A549 (cell line): ENCODE results near the gene PTK7. TPM values are rescaled to one million over a fixed set of nuclear protein-coding genes. Genes with fewer than 3 reads are reported as not detected.

ENCODE experiments used
- ATAC-seq, 2 experiments: fragments of 200-7000 bp in 1 of 2; fragments of >200 bp in 1 of 2; cut with Nextera tagmentation in 1 of 2; cut with Tn5 transposase in 1 of 2; 3 replicates each; pipeline versions ENCODE4 v1.8.0 to v1.9.1; 2018 to 2020; ENCODE audit warnings: mild to moderate bottlenecking in 1 of 2, moderate library complexity in 1 of 2
- CTCF ChIA-PET: fragments of 300-600 bp; sonication (Branson Sonifier 250); formaldehyde crosslinking; extraction: SDS; loops from one replicate; lab custom pipeline; 2021; ENCODE audit warnings: antibody characterized with exemption, inconsistent platforms; lab: Yijun Ruan, JAX
- POLR2A ChIA-PET: fragments of 350-600 bp; formaldehyde crosslinking; extraction: SDS; loops from one replicate; lab custom pipeline; 2021; ENCODE audit warnings: antibody characterized with exemption, inconsistent platforms; lab: Yijun Ruan, JAX
- DNase-seq, 2 experiments: peaks; one replicate each; pipeline versions ENCODE4 v3.0.0 to v3.0.0-alpha.2; 2011 to 2016; ENCODE audit warnings: low read depth in 1 of 2, low spot score in 1 of 2
- FAIRE-seq: peaks from 2 replicates; lab custom pipeline; 2011; peaks lifted over from hg19 to GRCh38; lab: Jason Lieb, UNC
- H3K27ac ChIP-seq, 2 experiments: fragments of >200 bp; sonication (Bioruptor Twin); formaldehyde crosslinking; 3 replicates each; pipeline ENCODE4 v1.5.1; 2016 to 2017
- H3K4me1 ChIP-seq: fragments of >200 bp; sonication (Bioruptor Twin); formaldehyde crosslinking; 3 replicates; pipeline ENCODE4 v1.6.1; 2016
- H3K4me2 ChIP-seq: fragments of >200 bp; sonication (Bioruptor Twin); formaldehyde crosslinking; 3 replicates; pipeline ENCODE4 v1.6.1; 2016
- H3K4me3 ChIP-seq: fragments of >200 bp; sonication (Bioruptor Twin); formaldehyde crosslinking; 3 replicates; pipeline ENCODE4 v1.5.1; 2016
- H3K9me3 ChIP-seq: fragments of >200 bp; sonication (Bioruptor Twin); formaldehyde crosslinking; 3 replicates; pipeline ENCODE4 v1.6.1; 2016
- BCL3 ChIP-seq: fragments of >200 bp; sonication (Bioruptor Twin); formaldehyde crosslinking; IDR thresholded peaks from 3 replicates; pipeline ENCODE4 v1.6.1; 2016
- CEBPB ChIP-seq, 2 experiments: fragments of >200 bp in 1 of 2; sonication (Bioruptor Twin) in 1 of 2; formaldehyde crosslinking in 1 of 2; IDR thresholded peaks; 2 replicates each; pipeline ENCODE4 v1.6.1; 2012 to 2016
- CHD2 ChIP-seq: fragments of 150-350 bp; IDR thresholded peaks from 2 replicates; pipeline ENCODE4 v1.6.1; 2014; ENCODE audit warnings: low read length; ENCODE audit not compliant: partially characterized antibody
- CHD4 ChIP-seq: fragments of 200-600 bp; sonication (generic); IDR thresholded peaks from 2 replicates; pipeline ENCODE4 v1.6.1; 2016; ENCODE audit warnings: antibody characterized with exemption, mild to moderate bottlenecking, borderline replicate concordance
- E2F6 ChIP-seq: IDR thresholded peaks from 2 replicates; pipeline ENCODE4 v1.6.1; 2012; ENCODE audit warnings: low read depth, borderline replicate concordance
- EHF ChIP-seq: fragments of 250-450 bp; sonication (Bioruptor Pico); IDR thresholded peaks from 2 replicates; pipeline ENCODE4 v1.5.0; 2020; ENCODE audit warnings: mild to moderate bottlenecking
- EHMT2 ChIP-seq: fragments of 200-600 bp; sonication (generic); IDR thresholded peaks from 2 replicates; pipeline ENCODE4 v1.6.1; 2016; ENCODE audit warnings: antibody characterized with exemption, low read depth, mild to moderate bottlenecking, moderate library complexity
- ESRRA ChIP-seq: fragments of 150-350 bp; IDR thresholded peaks from 2 replicates; pipeline ENCODE4 v1.6.1; 2014; ENCODE audit warnings: mild to moderate bottlenecking, low read length, borderline replicate concordance
- FOSB ChIP-seq: fragments of 250-450 bp; sonication (Bioruptor Pico); IDR thresholded peaks from 2 replicates; pipeline ENCODE4 v1.5.0; 2020; ENCODE audit warnings: mild to moderate bottlenecking, moderate library complexity
- FOXS1 ChIP-seq: fragments of 250-450 bp; sonication (Bioruptor Pico); IDR thresholded peaks from 2 replicates; pipeline ENCODE4 v1.5.0; 2020; ENCODE audit warnings: mild to moderate bottlenecking, moderate library complexity
- GATA3 ChIP-seq: IDR thresholded peaks from 2 replicates; pipeline ENCODE4 v1.6.1; 2012; ENCODE audit warnings: borderline replicate concordance
- HES2 ChIP-seq: fragments of >200 bp; sonication (Bioruptor Twin); formaldehyde crosslinking; IDR thresholded peaks from 2 replicates; pipeline ENCODE4 v1.6.1; 2016
- HMGXB4 ChIP-seq: fragments of 250-450 bp; sonication (Bioruptor Pico); IDR thresholded peaks from 2 replicates; pipeline ENCODE4 v1.5.0; 2021; ENCODE audit warnings: mild to moderate bottlenecking, moderate library complexity, borderline replicate concordance
- HOXA7 ChIP-seq: fragments of 250-450 bp; sonication (Bioruptor Pico); IDR thresholded peaks from 2 replicates; pipeline ENCODE4 v1.5.0; 2020; ENCODE audit warnings: mild to moderate bottlenecking, moderate library complexity
- HOXB13 ChIP-seq: fragments of 250-450 bp; sonication (Bioruptor Pico); IDR thresholded peaks from 2 replicates; pipeline ENCODE4 v1.5.0; 2020; ENCODE audit warnings: low read depth, mild to moderate bottlenecking, moderate library complexity
- JUN ChIP-seq, 2 experiments: fragments of >200 bp; sonication (Bioruptor Twin); formaldehyde crosslinking; IDR thresholded peaks; 2 replicates in 1 of 2; 3 replicates in 1 of 2; pipeline ENCODE4 v1.6.1; 2016 to 2017
- JUNB ChIP-seq: fragments of >200 bp; sonication (Bioruptor Twin); formaldehyde crosslinking; IDR thresholded peaks from 2 replicates; pipeline ENCODE4 v1.6.1; 2016
- MAFK ChIP-seq: fragments of 450-650 bp; IDR thresholded peaks from 2 replicates; pipeline ENCODE4 v1.6.1; 2014; ENCODE audit not compliant: partially characterized antibody
- MAX ChIP-seq: IDR thresholded peaks from 2 replicates; pipeline ENCODE4 v1.6.1; 2012
- MAZ ChIP-seq: fragments of 150-350 bp; IDR thresholded peaks from 2 replicates; pipeline ENCODE4 v1.6.1; 2014; ENCODE audit warnings: antibody characterized with exemption, low read depth, low read length, borderline replicate concordance
- NFE2L2 ChIP-seq: fragments of 150-350 bp; conservative IDR thresholded peaks from 2 replicates; pipeline ENCODE4 v1.6.1; 2014; ENCODE audit warnings: low read length
- PBX3 ChIP-seq: IDR thresholded peaks from 2 replicates; pipeline ENCODE4 v1.6.1; 2012
- POLR2A ChIP-seq: IDR thresholded peaks from 2 replicates; pipeline ENCODE4 v1.6.1; 2012; ENCODE audit warnings: mild to moderate bottlenecking, low read length
- RAD21 ChIP-seq, 2 experiments: fragments of >200 bp in 1 of 2; sonication (Bioruptor Twin) in 1 of 2; formaldehyde crosslinking in 1 of 2; IDR thresholded peaks in 1 of 2; conservative IDR thresholded peaks in 1 of 2; 2 replicates in 1 of 2; 3 replicates in 1 of 2; pipeline ENCODE4 v1.6.1; 2012 to 2018; ENCODE audit warnings: inconsistent platforms in 1 of 2
- RFX5 ChIP-seq: fragments of 450-650 bp; IDR thresholded peaks from 2 replicates; pipeline ENCODE4 v1.7.1; 2014; ENCODE audit warnings: antibody characterized with exemption, mild to moderate bottlenecking, moderate library complexity
- RNF2 ChIP-seq: fragments of 200-600 bp; sonication (generic); IDR thresholded peaks from 2 replicates; pipeline ENCODE4 v1.6.1; 2016; ENCODE audit warnings: low read depth, mild to moderate bottlenecking, antibody characterized with exemption, moderate library complexity, borderline replicate concordance
- SMC3 ChIP-seq: fragments of >200 bp; sonication (Bioruptor Twin); formaldehyde crosslinking; IDR thresholded peaks from 3 replicates; pipeline ENCODE4 v1.6.1; 2018; ENCODE audit warnings: inconsistent platforms
- TFCP2L1 ChIP-seq: fragments of 250-450 bp; sonication (Bioruptor Pico); IDR thresholded peaks from 2 replicates; pipeline ENCODE4 v1.5.0; 2021; ENCODE audit warnings: mild to moderate bottlenecking
- TP53 ChIP-seq: fragments of 250-450 bp; sonication (Bioruptor Pico); IDR thresholded peaks from 2 replicates; pipeline ENCODE4 v1.5.0; 2021; ENCODE audit warnings: mild to moderate bottlenecking, moderate library complexity
- ZC3H11A ChIP-seq: fragments of 450-650 bp; IDR thresholded peaks from 2 replicates; pipeline ENCODE4 v1.6.1; 2014; ENCODE audit warnings: antibody characterized with exemption, mild to moderate bottlenecking
- ZNF302 ChIP-seq: fragments of 250-450 bp; sonication (Bioruptor Pico); IDR thresholded peaks from 2 replicates; pipeline ENCODE4 v1.9.0; 2021; ENCODE audit warnings: inconsistent platforms, mild to moderate bottlenecking, moderate library complexity
- WGBS: methylation state at CpG from one replicate; pipeline ENCODE4 v1.1.6; 2017; ENCODE audit errors: missing lambda C conversion rate; 5-methylcytosine and 5-hydroxymethylcytosine counted together
- polyA plus RNA-seq, 4 experiments: library from polyadenylated mRNA; depleted of rRNA in 3 of 4; stranded (reverse); fragments of >200 nt; fragmentation: RNase III in 1 of 4; extraction: RNeasy Plus Mini Kit Qiagen cat#74134 plus additional on column Dnase treatment in 1 of 4; gene quantifications; 2 replicates in 3 of 4; 3 replicates in 1 of 4; pipeline ENCODE4 v1.2.3, GENCODE V29; 2011 to 2017

PTK7 gene
- polyA plus RNA-seq, 2 of the 4 experiments (the other 2 are of a cell fraction): 2.8 to 5.6 TPM

GRCh38 chr6:43170417-43170930 is 94.4 kb downstream of the PTK7 start:
- 2% methylated on average over 18 of the region's 18 CpGs for WGBS
- ChIA-PET CTCF (interaction anchor here (1.0 to 1.1 kb wide), 3 partner anchors 18 to 50 kb away, joined by 3 to 4 read pairs (median 3); no protein-coding TSS in a partner anchor), POLR2A (interaction anchor here (0.7 kb wide), 1 partner anchor 186 kb away, joined by 4 read pairs; the partner anchor contains the start of gene PPP2R5D)
- no peak for TF ChIP-seq HOXB13 (CRISPR knock-in tag)
- no peak for TF ChIP-seq CHD2
- no peak for TF ChIP-seq CEBPB (IDR thresholded peaks at IDR 0.05)
- TF ChIP-seq FOSB (CRISPR knock-in tag): no peak
- TF ChIP-seq ESRRA: no peak
- TF ChIP-seq CHD4: no peak
- TF ChIP-seq MAX: 0 out of 2 replicates have a peak, but pooled peaks have one; percentile 17
- peak; percentile 74; the same call in 1 of the 2 replicates for TF ChIP-seq E2F6
- no peak for TF ChIP-seq HES2
- TF ChIP-seq TP53 (CRISPR knock-in tag): no peak
- H3K4me2 ChIP-seq: peak overlapping the region; percentile 97
- no peaks in the 10 kb centered on the region for H3K9me3 ChIP-seq
- DNase-seq (peak in 1 of 2 experiments; percentile 67), ATAC-seq (peak; percentile 62 to 81), FAIRE-seq (no peak)
- H3K4me1 ChIP-seq: peaks cover 28% of the 10 kb centered on the region
- H3K4me3 ChIP-seq: peak overlapping the region; percentile 92
- H3K27ac ChIP-seq: peak overlapping the region; percentile 92 to 100

- FAIRE-seq (no peak), ATAC-seq (peak; percentile 75 to 78), DNase-seq (peak; percentile 75 to 98)
- no peaks in the 10 kb centered on the region for H3K9me3 ChIP-seq
- H3K27ac ChIP-seq: peak within 1 kb of the TSS; percentile 92 to 100
- POLR2A ChIA-PET: interaction anchor here (1.0 to 1.6 kb wide), 2 partner anchors 11 to 21 kb away, joined by 3 read pairs; partner anchors contain the start of gene CUL9
- H3K4me1 ChIP-seq: peaks cover 30% of the 10 kb centered on the region
- 0% methylated on average over 14 of the region's 83 CpGs for WGBS
- CTCF ChIA-PET: interaction anchor here (0.7 to 1.4 kb wide), 9 partner anchors 10 to 349 kb away, joined by 3 to 12 read pairs (median 3); partner anchors contain the start of gene CUL9
- peak within 1 kb of the TSS; percentile 92 for H3K4me3 ChIP-seq
- H3K4me2 ChIP-seq: peak within 1 kb of the TSS; percentile 97
- TF ChIP-seq FOXS1 (CRISPR knock-in tag) (no peak; the same call in 1 of the 2 replicates), RFX5 (no peak), HOXA7 (CRISPR knock-in tag) (no peak), TFCP2L1 (no peak), MAX (peak; percentile 51), RAD21 (conservative IDR thresholded peaks at IDR 0.05 in 1 of 2, IDR thresholded peaks at IDR 0.05 in 1 of 2) (peak in 1 of 2 experiments; percentile 25; a peak in 1 of 5 replicates), EHMT2 (no peak), NFE2L2 (no peak), PBX3 (no peak; the same call in 1 of the 2 replicates), JUNB (no peak), ZC3H11A (no peak), POLR2A (peak; percentile 58), EHF (CRISPR knock-in tag) (no peak), MAZ (no peak), GATA3 (no peak), CHD2 (no peak), SMC3 (0 out of 3 replicates have a peak, but pooled peaks have one; percentile 13), BCL3 (peak; percentile 61; the same call in 1 of the 3 replicates), HMGXB4 (CRISPR knock-in tag) (peak; percentile 15; the same call in 1 of the 2 replicates), JUN (IDR thresholded peaks at IDR 0.05) (peak in 1 of 2 experiments; percentile 80; a peak in 3 of 5 replicates), RNF2 (no peak), FOSB (CRISPR knock-in tag) (no peak), MAFK (no peak), ZNF302 (CRISPR knock-in tag) (no peak)
Measured at GRCh38 chr6:43170931-43171706, 95.0 kb downstream of the PTK7 start, which contains the start of gene SRF. TSS of gene SRF (plus strand) at chr6:43171269. CDS start at chr6:43171657, 388 bp downstream.
